Panc1 (cell line): ENCODE results near the gene RALGAPB.

Experiments
- CTCF ChIP-seq: fragments of 450-650 bp; IDR thresholded peaks from 2 replicates; pipeline ENCODE4 v1.5.1; 2017; ENCODE audit warnings: mild to moderate bottlenecking
- POLR2AphosphoS5 ChIP-seq: IDR thresholded peaks from 2 replicates; pipeline ENCODE4 v1.6.1; 2012; ENCODE audit warnings: mild to moderate bottlenecking, low read depth, low read length, moderate library complexity

GRCh38 chr20:38551056-38551626, 78.5 kb downstream of the RALGAPB start:
- TF ChIP-seq CTCF: no peak
- TF ChIP-seq POLR2AphosphoS5: no peak
